Ecto neural progenitor cell (in vitro differentiated cells): ENCODE measurements around the gene CCDC201.
"Not testable (repeated sequence)": the region's sequence is repeated elsewhere in the genome, so short reads cannot be mapped to it uniquely, and the experiment has no call there.

ENCODE experiments used
- DNase-seq: peaks from one replicate; pipeline ENCODE4 v3.0.0-alpha.2; 2018; ENCODE audit warnings: low spot score

Gene CCDC201

GRCh38 chr7:45817016-45817415 is 55.9 kb downstream of the CCDC201 start:
- DNase-seq, result not testable (repeated sequence)

- DNase-seq, result not testable (repeated sequence)
These were observed 58.4 kb downstream of the CCDC201 start for GRCh38 chr7:45814216-45815118.

- DNase-seq, result not testable (repeated sequence)
These were observed 59.1 kb downstream of the CCDC201 start for GRCh38 chr7:45813771-45814170.

GRCh38 chr7:45812946-45813345 is 59.9 kb downstream of the CCDC201 start:
- DNase-seq, result no peak

GRCh38 chr7:45811652-45812234 is 61.1 kb downstream of the CCDC201 start:
- not testable (repeated sequence) for DNase-seq

GRCh38 chr7:45810451-45811005 is 62.4 kb downstream of the CCDC201 start:
- not testable (repeated sequence) for DNase-seq
